ENCODE results near the gene P4HB. TPM values are rescaled to one million over a fixed set of nuclear protein-coding genes. Genes with fewer than 3 reads are reported as not detected.
A peak's percentile ranks its signal among the peaks of the same experiment; 100 is the strongest.

The P4HB gene
- total RNA-seq, 1 donor from 2014 or later, result 203 TPM

- no peak for DNase-seq (ENCODE audit: low spot score)
- no peak overlapping the region for H3K27ac ChIP-seq
- H3K27me3 ChIP-seq, result no peaks in the 10 kb centered on the region
- peaks cover 16% of the 10 kb centered on the region for H3K4me1 Mint-ChIP-seq
- H3K36me3 ChIP-seq, result no peaks in the 10 kb centered on the region
- no peak overlapping the region for H3K4me2 ChIP-seq
- peaks cover 45% of the 10 kb centered on the region for H4K20me1 ChIP-seq (ENCODE audit: low read depth)
- peaks cover 46% of the 10 kb centered on the region for H3K79me2 ChIP-seq (ENCODE audit: low read depth)
- peaks cover 9% of the 10 kb centered on the region for H3K36me3 Mint-ChIP-seq
- no peak overlapping the region for H3K4me3 ChIP-seq
- no peak for TF ChIP-seq CTCF (IDR thresholded peaks at IDR 0.05)
- TF ChIP-seq EZH2phosphoT487 (IDR thresholded peaks at IDR 0.05), result no peak
- no peak for TF ChIP-seq EZH2 (IDR thresholded peaks at IDR 0.05)
- no peak overlapping the region for H3K27ac Mint-ChIP-seq
- no peaks in the 10 kb centered on the region for H3K9me3 Mint-ChIP-seq
- peaks cover 58% of the 10 kb centered on the region for H3F3A ChIP-seq (ENCODE audit: low read depth)
- H3K9ac ChIP-seq, result no peak overlapping the region
- peaks cover 5% of the 10 kb centered on the region for H3K4me1 ChIP-seq
- no peak overlapping the region for H2AFZ ChIP-seq (replicated peaks)
- H3K9me3 ChIP-seq (ENCODE audit: low read depth), result no peaks in the 10 kb centered on the region
- peaks cover 11% of the 10 kb centered on the region for H3K27me3 Mint-ChIP-seq (ENCODE audit: insufficient read depth, low read depth)
- H3K4me3 Mint-ChIP-seq, result peak overlapping the region; percentile 80
Observed at GRCh38 chr17:81863833-81864768, 3.8 kb upstream of the P4HB start.

GRCh38 chr17:81863123-81863675, 2.9 kb upstream of the P4HB start:
- Histone ChIP-seq H3K27ac (no peak overlapping the region), H3K4me1 (peaks cover 7% of the 10 kb centered on the region), H3K4me3 (no peak overlapping the region), H2AFZ (replicated peaks) (no peak overlapping the region), H3K27me3 (no peaks in the 10 kb centered on the region), H3K4me2 (no peak overlapping the region), H3K36me3 (no peaks in the 10 kb centered on the region), H3K9ac (no peak overlapping the region), H3F3A (ENCODE audit: low read depth) (peaks cover 53% of the 10 kb centered on the region), H4K20me1 (ENCODE audit: low read depth) (peaks cover 45% of the 10 kb centered on the region), H3K79me2 (ENCODE audit: low read depth) (peaks cover 55% of the 10 kb centered on the region), H3K9me3 (ENCODE audit: low read depth) (no peaks in the 10 kb centered on the region)
- Mint-ChIP-seq H3K27me3 (ENCODE audit: insufficient read depth, low read depth) (peaks cover 11% of the 10 kb centered on the region), H3K4me1 (peaks cover 16% of the 10 kb centered on the region), H3K9me3 (no peaks in the 10 kb centered on the region), H3K27ac (no peak overlapping the region), H3K36me3 (peaks cover 9% of the 10 kb centered on the region), H3K4me3 (peak overlapping the region; percentile 80)
- DNase-seq (ENCODE audit: low spot score), result no peak
- TF ChIP-seq CTCF (IDR thresholded peaks at IDR 0.05) (no peak), EZH2phosphoT487 (IDR thresholded peaks at IDR 0.05) (no peak), EZH2 (IDR thresholded peaks at IDR 0.05) (no peak)

- TF ChIP-seq EZH2 (IDR thresholded peaks at IDR 0.05) (no peak), EZH2phosphoT487 (IDR thresholded peaks at IDR 0.05) (no peak), CTCF (IDR thresholded peaks at IDR 0.05) (no peak)
- Histone ChIP-seq H3K79me2 (ENCODE audit: low read depth) (peaks cover 75% of the 10 kb centered on the region), H3K4me1 (peaks cover 7% of the 10 kb centered on the region), H3K4me3 (peak overlapping the region; percentile 100), H4K20me1 (ENCODE audit: low read depth) (peaks cover 44% of the 10 kb centered on the region), H3K9ac (peak overlapping the region; percentile 95), H3K27ac (peak overlapping the region; percentile 88), H3K36me3 (no peaks in the 10 kb centered on the region), H2AFZ (replicated peaks) (no peak overlapping the region), H3K9me3 (ENCODE audit: low read depth) (no peaks in the 10 kb centered on the region), H3K27me3 (no peaks in the 10 kb centered on the region), H3F3A (ENCODE audit: low read depth) (peaks cover 39% of the 10 kb centered on the region), H3K4me2 (peak overlapping the region; percentile 93)
- Mint-ChIP-seq H3K27me3 (ENCODE audit: insufficient read depth, low read depth) (peaks cover 8% of the 10 kb centered on the region), H3K27ac (peak overlapping the region; percentile 87), H3K9me3 (no peaks in the 10 kb centered on the region), H3K36me3 (peaks cover 17% of the 10 kb centered on the region), H3K4me1 (peaks cover 20% of the 10 kb centered on the region), H3K4me3 (peak overlapping the region; percentile 97)
- peak; percentile 100 for DNase-seq (ENCODE audit: low spot score)
Observed at GRCh38 chr17:81860756-81861568, 627 bp upstream of the P4HB start.

All from neural progenitor cell (in vitro differentiated cells).